Mesenteric fat pad (tissue), 1 donor: ENCODE results near the gene COIL. TPM values are rescaled to one million over a fixed set of nuclear protein-coding genes. Genes with fewer than 3 reads are reported as not detected.
"Not testable (repeated sequence)": the region's sequence is repeated elsewhere in the genome, so short reads cannot be mapped to it uniquely, and the experiment has no call there.

ENCODE experiments used
- DNase-seq: peaks from one replicate; pipeline ENCODE4 v3.0.0-alpha.2; 2020; ENCODE audit warnings: low spot score
- long read RNA-seq: library from polyadenylated mRNA; unstranded; transcript quantifications from one replicate; pipeline ENCODE4 v2.0.0, GENCODE V29; 2020
- total RNA-seq: library from RNA; stranded (reverse); fragmentation: NEBNext Ultra II Directional; extraction: Animal tissue kit (Norgen Biotek cat#: 25700); gene quantifications from one replicate; pipeline ENCODE4 v1.2.1, GENCODE V29; 2021
- donor health status: DM: yes; HTN: yes; CAD: no.

COIL gene
- total RNA-seq, result 9.9 TPM
- long read RNA-seq, transcript COIL-201 (7 exons, 2,650 nt), result major isoform, 10 of 25 reads
- long read RNA-seq, partial matches to known transcripts, result 12 of 25 reads
- long read RNA-seq, other reads (novel, unspliced or antisense), result 3 of 25 reads

GRCh38 chr17:56960596-56961538, at the start of gene COIL:
COIL (minus strand) TSS chr17:56961050; CDS start chr17:56961019, 31 bp downstream.
- peak; percentile 97 for DNase-seq

- DNase-seq, result no peak
Observed at GRCh38 chr17:57010487-57010886, 49.6 kb upstream of the COIL start.

GRCh38 chr17:57009737-57010445, 49.0 kb upstream of the COIL start:
- no peak for DNase-seq

- DNase-seq, result no peak
Observed at GRCh38 chr17:57008958-57009357, 48.1 kb upstream of the COIL start.

GRCh38 chr17:57006040-57006439, 45.2 kb upstream of the COIL start:
- DNase-seq, result no peak

- DNase-seq, result no peak
Observed at GRCh38 chr17:57004944-57005579, 44.2 kb upstream of the COIL start.

GRCh38 chr17:57002904-57003303, 42.1 kb upstream of the COIL start:
- no peak for DNase-seq

- DNase-seq, result no peak
Observed at GRCh38 chr17:57001541-57001940, 40.7 kb upstream of the COIL start.

GRCh38 chr17:56997313-56997712, 36.5 kb upstream of the COIL start:
- no peak for DNase-seq

- DNase-seq, result no peak
Observed at GRCh38 chr17:56995766-56996165, 34.9 kb upstream of the COIL start.

- no peak for DNase-seq
Observed at GRCh38 chr17:56994009-56994792, 33.4 kb upstream of the COIL start.

GRCh38 chr17:56992364-56992763, 31.5 kb upstream of the COIL start:
- DNase-seq, result no peak

- no peak for DNase-seq
Observed at GRCh38 chr17:56988901-56989572, 28.2 kb upstream of the COIL start.

GRCh38 chr17:56987283-56987834, 26.5 kb upstream of the COIL start:
- DNase-seq, result no peak

- no peak for DNase-seq
Observed at GRCh38 chr17:56985371-56986162, 24.7 kb upstream of the COIL start.

GRCh38 chr17:56983366-56983765, 22.5 kb upstream of the COIL start:
- DNase-seq, result no peak

GRCh38 chr17:56982312-56982711, 21.5 kb upstream of the COIL start:
- no peak for DNase-seq

GRCh38 chr17:56980526-56980925, 19.7 kb upstream of the COIL start:
- not testable (repeated sequence) for DNase-seq

- no peak for DNase-seq
Observed at GRCh38 chr17:56979091-56979480, 18.2 kb upstream of the COIL start.
